Calu3 (cell line): ENCODE data around the gene IKZF1. TPM values are rescaled to one million over a fixed set of nuclear protein-coding genes. Genes with fewer than 3 reads are reported as not detected.

Source experiments
- BruUV-seq: library from RNA; stranded (reverse); fragments of 400-500 nt; replicated peaks from 2 replicates; lab custom pipeline; 2021; lab: Mats Ljungman, UMichigan
- CTCF ChIA-PET: fragments of 300-600 bp; sonication (Branson Sonifier 250); formaldehyde crosslinking; loops from one replicate; lab custom pipeline; 2022; ENCODE audit warnings: antibody characterized with exemption; lab: Charles Lee
- DNase-seq: peaks from one replicate; pipeline ENCODE4 v3.0.0; 2022
- H3K27ac Mint-ChIP-seq: one replicate; pipeline ENCODE4 v1.8.0; 2022; ENCODE audit warnings: mixed read lengths; ENCODE audit not compliant: unreplicated experiment
- H3K27me3 Mint-ChIP-seq: one replicate; pipeline ENCODE4 v1.8.0; 2022; ENCODE audit warnings: mixed read lengths; ENCODE audit not compliant: unreplicated experiment
- H3K36me3 Mint-ChIP-seq: one replicate; pipeline ENCODE4 v1.8.0; 2022; ENCODE audit warnings: mild to moderate bottlenecking, moderate library complexity, mixed read lengths; ENCODE audit not compliant: insufficient read depth, unreplicated experiment
- H3K4me1 Mint-ChIP-seq: one replicate; pipeline ENCODE4 v1.8.0; 2022; ENCODE audit warnings: mild to moderate bottlenecking, low read depth, mixed read lengths; ENCODE audit not compliant: unreplicated experiment
- H3K4me3 Mint-ChIP-seq: one replicate; pipeline ENCODE4 v1.8.0; 2022; ENCODE audit warnings: mild to moderate bottlenecking, low read depth, moderate library complexity, mixed read lengths; ENCODE audit not compliant: unreplicated experiment
- H3K9me3 Mint-ChIP-seq: one replicate; pipeline ENCODE4 v1.8.0; 2022; ENCODE audit warnings: low read depth, mixed read lengths; ENCODE audit not compliant: unreplicated experiment
- CTCF ChIP-seq: fragments of 200-600 bp; IDR thresholded peaks from one replicate; pipeline ENCODE4 v1.8.0; 2022; ENCODE audit warnings: antibody characterized with exemption; ENCODE audit not compliant: unreplicated experiment
- intact Hi-C: fragments of 100-400 bp; cut with micrococcal nuclease; formaldehyde crosslinking; loops from one replicate; pipeline ENCODE4 v1.10.0; 2022; ENCODE audit not compliant: unreplicated experiment
- total RNA-seq: library from RNA; stranded (reverse); gene quantifications from 2 replicates; pipeline ENCODE4 v1.2.3, GENCODE V29; 2022

The IKZF1 gene
- total RNA-seq, 1 experiment from 2014 or later: 0.28 TPM

GRCh38 chr7:50406935-50407334 lies 102.4 kb downstream of the IKZF1 start:
- no peaks in the 10 kb centered on the region for H3K36me3 Mint-ChIP-seq
- H3K27me3 Mint-ChIP-seq: peaks cover 91% of the 10 kb centered on the region
- intact Hi-C loops: no loop called here
- no peak overlapping the region for H3K27ac Mint-ChIP-seq
- CTCF ChIA-PET: no interaction called here
- BruUV-seq: no TSS peak
- no peak for TF ChIP-seq CTCF
- DNase-seq: no peak
- H3K9me3 Mint-ChIP-seq: no peaks in the 10 kb centered on the region
- no peaks in the 10 kb centered on the region for H3K4me1 Mint-ChIP-seq
- no peak overlapping the region for H3K4me3 Mint-ChIP-seq

GRCh38 chr7:50409856-50410745 lies 105.6 kb downstream of the IKZF1 start:
- intact Hi-C loops: no loop called here
- BruUV-seq: no TSS peak
- no peak for TF ChIP-seq CTCF
- Mint-ChIP-seq H3K4me1 (no peaks in the 10 kb centered on the region), H3K27me3 (peaks cover 77% of the 10 kb centered on the region), H3K9me3 (no peaks in the 10 kb centered on the region), H3K27ac (no peak overlapping the region), H3K4me3 (no peak overlapping the region), H3K36me3 (no peaks in the 10 kb centered on the region)
- no peak for DNase-seq
- CTCF ChIA-PET: no interaction called here

- TF ChIP-seq CTCF: no peak
- no peak overlapping the region for H3K4me3 Mint-ChIP-seq
- BruUV-seq: no TSS peak
- peaks cover 72% of the 10 kb centered on the region for H3K27me3 Mint-ChIP-seq
- no peaks in the 10 kb centered on the region for H3K36me3 Mint-ChIP-seq
- no peaks in the 10 kb centered on the region for H3K9me3 Mint-ChIP-seq
- no peak overlapping the region for H3K27ac Mint-ChIP-seq
- intact Hi-C loops: no loop called here
- no peak for DNase-seq
- CTCF ChIA-PET: no interaction called here
- H3K4me1 Mint-ChIP-seq: no peaks in the 10 kb centered on the region
Measured at GRCh38 chr7:50411332-50411731, 106.8 kb downstream of the IKZF1 start.

- intact Hi-C loops: no loop called here
- DNase-seq: no peak
Measured at GRCh38 chr7:50412973-50413372, 108.5 kb downstream of the IKZF1 start.

More at GRCh38 chr7:50412973-50413372, 108.5 kb downstream of the IKZF1 start:
- Mint-ChIP-seq H3K4me1 (no peaks in the 10 kb centered on the region), H3K27ac (no peak overlapping the region), H3K36me3 (no peaks in the 10 kb centered on the region), H3K9me3 (no peaks in the 10 kb centered on the region), H3K4me3 (no peak overlapping the region), H3K27me3 (peaks cover 63% of the 10 kb centered on the region)
- CTCF ChIA-PET: interaction anchor here (1.5 kb wide), 1 partner anchor 748 kb away, joined by 3 read pairs; no protein-coding TSS in a partner anchor
- no TSS peak for BruUV-seq
- no peak for TF ChIP-seq CTCF
